ENCODE measurements around the gene MRPS34. TPM values are rescaled to one million over a fixed set of nuclear protein-coding genes. Genes with fewer than 3 reads are reported as not detected.

MRPS34 gene
- total RNA-seq (2021) (247 and 250 TPM in 2 replicates), Bru-seq, nascent RNA (percentile 90 among the genes with signal in this experiment), BruChase-seq, experiment 1, labeled RNA remaining after a 2-hour chase (percentile 92 among the genes with signal in this experiment), BruChase-seq, experiment 2, labeled RNA remaining after a 6-hour chase (percentile 97 among the genes with signal in this experiment)
- long read RNA-seq, transcript MRPS34-201 (3 exons, 1,040 nt), result minor isoform, 19 of 400 reads
- long read RNA-seq, transcript MRPS34-203 (2 exons, 713 nt), result minor isoform, 6 of 400 reads
- long read RNA-seq, transcript MRPS34-202 (3 exons, 1,024 nt), result major isoform, 304 of 400 reads
- long read RNA-seq, partial matches to known transcripts, result 19 of 400 reads
- long read RNA-seq, other reads (novel, unspliced or antisense), result 52 of 400 reads

DNA sequence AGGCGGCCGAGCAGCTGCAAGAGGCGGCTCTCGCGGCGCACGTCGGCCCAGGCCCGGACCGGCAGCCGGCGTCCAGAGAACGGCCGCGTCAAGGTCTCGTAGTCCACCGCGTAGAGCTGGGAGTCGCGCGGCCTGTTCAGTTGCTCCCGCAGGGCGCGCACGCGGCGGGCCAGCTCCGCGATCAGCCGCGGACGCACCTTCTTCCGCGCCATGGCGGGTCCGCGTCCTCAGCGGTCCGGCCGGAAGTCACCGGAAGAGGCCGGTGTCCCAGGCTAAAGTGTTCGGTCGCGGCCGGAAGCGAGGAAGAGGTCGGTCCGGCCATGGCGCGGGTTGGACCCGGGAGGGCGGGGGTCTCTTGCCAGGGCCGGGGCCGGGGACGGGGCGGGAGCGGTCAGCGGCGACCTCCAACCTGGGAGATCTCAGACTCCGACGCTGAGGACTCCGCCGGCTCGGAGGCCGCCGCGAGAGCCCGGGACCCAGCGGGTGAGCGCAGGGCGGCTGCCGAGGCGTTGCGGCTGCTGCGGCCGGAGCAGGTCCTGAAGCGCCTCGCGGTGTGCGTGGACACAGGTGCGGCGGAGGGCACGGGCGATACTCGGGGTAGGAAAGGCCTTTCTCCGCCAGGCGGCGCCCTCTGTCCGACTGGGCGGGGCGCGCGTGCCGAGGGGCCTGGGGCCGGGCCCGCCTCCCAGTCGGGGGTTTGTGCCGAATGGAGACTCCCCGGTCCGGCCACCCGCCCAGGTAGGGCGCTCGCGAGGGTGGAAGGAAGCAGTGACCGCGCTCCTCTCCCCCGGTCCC, at the start of gene MRPS34:
Gene MRPS34, minus strand, starts transcription at position 227 of the 795 bp plus-strand sequence. Its CDS starts 15 bp downstream, at position 212.
- peaks cover 4% of the 10 kb centered on the region for H3K4me1 ChIP-seq (ENCODE audit: insufficient read depth, low read length, poor library complexity, severe bottlenecking)
- BruUV-seq (replicated peaks), result no TSS peak
- peak; percentile 92 for DNase-seq (ENCODE audit: low spot score)
- peak within 1 kb of the TSS; percentile 98 for H3K27ac ChIP-seq (ENCODE audit: low read depth, low read length, poor library complexity, severe bottlenecking)
- TF ChIP-seq CTCF (conservative IDR thresholded peaks at IDR 0.05; ENCODE audit: low read depth, low read length), result peak; percentile 64
- no peak for TF ChIP-seq EZH2 (IDR thresholded peaks at IDR 0.05; ENCODE audit: borderline replicate concordance, low read depth, low read length, poor library complexity, severe bottlenecking)
- no peaks in the 10 kb centered on the region for H3K9me3 ChIP-seq (ENCODE audit: low read depth, low read length, poor library complexity, severe bottlenecking)
- intact Hi-C loops (cut with micrococcal nuclease; ENCODE audit: unreplicated experiment), result loop anchor here (10.0 kb wide), 1 partner anchor 52 kb away; the partner anchor contains the start of genes FAHD1 and HAGH
- CTCF ChIA-PET, result interaction anchor here (0.7 to 1.4 kb wide), 3 partner anchors 9 to 67 kb away, joined by 3 to 5 read pairs (median 3); partner anchors contain the start of genes MAPK8IP3, NUBP2 and SPSB3
- H3K4me3 ChIP-seq (ENCODE audit: low read depth, low read length, poor library complexity, severe bottlenecking), result peak within 1 kb of the TSS; percentile 63
- POLR2A ChIA-PET (ENCODE audit: low non-redundant PET), result no interaction called here
- no peaks in the 10 kb centered on the region for H3K27me3 ChIP-seq (replicated peaks; ENCODE audit: insufficient read depth, low read depth, low read length, poor library complexity)
- H3K36me3 ChIP-seq (ENCODE audit: insufficient read depth, low read length, poor library complexity, severe bottlenecking), result peaks cover 19% of the 10 kb centered on the region

DNA sequence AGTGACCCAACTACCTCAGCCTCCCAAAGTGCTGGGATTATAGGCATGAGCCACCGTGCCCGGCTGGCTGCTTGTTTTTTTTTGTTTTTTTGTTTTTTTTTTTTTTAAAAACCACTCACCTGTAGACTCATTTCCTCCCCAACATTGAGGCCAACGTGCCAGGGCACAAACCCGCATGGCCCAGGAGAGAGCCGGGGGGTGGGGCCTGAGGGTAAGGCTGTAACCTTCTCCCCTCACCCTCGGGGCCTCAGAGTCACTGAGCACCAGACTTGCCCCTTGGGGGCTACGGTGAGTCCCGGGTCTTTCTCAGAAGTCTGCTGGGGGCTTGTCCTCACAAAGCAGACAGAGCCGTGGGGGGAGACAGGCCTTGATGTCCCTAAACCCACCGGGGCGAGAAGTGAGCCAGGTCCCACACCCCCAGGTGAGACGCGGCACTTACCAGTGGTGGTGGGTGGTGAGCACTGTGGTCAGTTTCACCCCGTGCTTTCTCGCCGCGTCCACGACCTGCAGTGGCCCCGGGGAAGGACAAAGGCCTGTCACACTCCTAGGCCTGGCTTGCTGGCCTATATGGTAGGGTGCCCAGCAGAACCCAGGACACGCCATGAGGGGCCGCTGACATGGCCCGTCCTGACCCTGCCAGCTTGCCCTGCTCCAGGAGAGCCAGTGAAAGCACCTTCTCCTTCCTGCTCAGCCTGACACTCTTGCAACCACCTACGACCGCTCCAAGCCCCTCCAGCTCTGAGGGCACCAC, 49.1 kb upstream of the MRPS34 start:
- Histone ChIP-seq H3K9me3 (ENCODE audit: low read depth, low read length, poor library complexity, severe bottlenecking) (no peaks in the 10 kb centered on the region), H3K27me3 (replicated peaks; ENCODE audit: insufficient read depth, low read depth, low read length, poor library complexity) (no peaks in the 10 kb centered on the region), H3K4me3 (ENCODE audit: low read depth, low read length, poor library complexity, severe bottlenecking) (no peak overlapping the region), H3K4me1 (ENCODE audit: insufficient read depth, low read length, poor library complexity, severe bottlenecking) (no peaks in the 10 kb centered on the region), H3K36me3 (ENCODE audit: insufficient read depth, low read length, poor library complexity, severe bottlenecking) (no peaks in the 10 kb centered on the region), H3K27ac (ENCODE audit: low read depth, low read length, poor library complexity, severe bottlenecking) (no peak overlapping the region)
- POLR2A ChIA-PET (ENCODE audit: low non-redundant PET), result no interaction called here
- CTCF ChIA-PET, result no interaction called here
- BruUV-seq (replicated peaks), result no TSS peak
- DNase-seq (ENCODE audit: low spot score), result no peak
- no peak for TF ChIP-seq CTCF (conservative IDR thresholded peaks at IDR 0.05; ENCODE audit: low read depth, low read length)
- no peak for TF ChIP-seq EZH2 (IDR thresholded peaks at IDR 0.05; ENCODE audit: borderline replicate concordance, low read depth, low read length, poor library complexity, severe bottlenecking)
- intact Hi-C loops (cut with micrococcal nuclease; ENCODE audit: unreplicated experiment), result loop anchor here (10.0 kb wide), 1 partner anchor 47 kb away; the partner anchor contains the start of genes EME2, MRPS34 and NME3

GRCh38 chr16:1820946-1821290, 48.0 kb upstream of the MRPS34 start:
- POLR2A ChIA-PET (ENCODE audit: low non-redundant PET), result no interaction called here
- no peak overlapping the region for H3K27ac ChIP-seq (ENCODE audit: low read depth, low read length, poor library complexity, severe bottlenecking)
- no peaks in the 10 kb centered on the region for H3K9me3 ChIP-seq (ENCODE audit: low read depth, low read length, poor library complexity, severe bottlenecking)
- TF ChIP-seq EZH2 (IDR thresholded peaks at IDR 0.05; ENCODE audit: borderline replicate concordance, low read depth, low read length, poor library complexity, severe bottlenecking) (no peak), CTCF (conservative IDR thresholded peaks at IDR 0.05; ENCODE audit: low read depth, low read length) (no peak)
- H3K4me1 ChIP-seq (ENCODE audit: insufficient read depth, low read length, poor library complexity, severe bottlenecking), result no peaks in the 10 kb centered on the region
- H3K36me3 ChIP-seq (ENCODE audit: insufficient read depth, low read length, poor library complexity, severe bottlenecking), result no peaks in the 10 kb centered on the region
- intact Hi-C loops (cut with micrococcal nuclease; ENCODE audit: unreplicated experiment), result loop anchor here (10.0 kb wide), 1 partner anchor 46 kb away; the partner anchor contains the start of genes EME2, MRPS34 and NME3
- no peak for DNase-seq (ENCODE audit: low spot score)
- BruUV-seq (replicated peaks), result no TSS peak
- H3K4me3 ChIP-seq (ENCODE audit: low read depth, low read length, poor library complexity, severe bottlenecking), result no peak overlapping the region
- CTCF ChIA-PET, result no interaction called here
- H3K27me3 ChIP-seq (replicated peaks; ENCODE audit: insufficient read depth, low read depth, low read length, poor library complexity), result no peaks in the 10 kb centered on the region
